Kidney (tissue), 14 donors: ENCODE results near the gene ATF7IP. TPM values are rescaled to one million over a fixed set of nuclear protein-coding genes. Genes with fewer than 3 reads are reported as not detected.

Source experiments
- DNase-seq, 5 donors: peaks; one replicate each; pipeline ENCODE4 v3.0.0-alpha.2; 2013 to 2020
- FAIRE-seq: peaks from 2 replicates; lab custom pipeline; 2012; peaks lifted over from hg19 to GRCh38; lab: Jason Lieb, UNC
- H3K27ac ChIP-seq, 2 donors: one replicate each; pipeline ENCODE4 v1.7.0; 2013; ENCODE audit warnings: low read depth in 2 of 2, low read length in 2 of 2, inconsistent platforms in 1 of 2
- H3K27me3 ChIP-seq: one replicate; pipeline ENCODE4 v1.7.1; 2013; ENCODE audit warnings: low read length, inconsistent platforms; ENCODE audit not compliant: control insufficient read depth, insufficient read depth
- H3K36me3 ChIP-seq, 3 donors: one replicate each; pipeline versions ENCODE4 v1.7.0 to v1.7.1; 2013; ENCODE audit warnings: low read length in 3 of 3, control low read depth in 1 of 3, inconsistent platforms in 1 of 3; ENCODE audit not compliant: insufficient read depth in 3 of 3, control insufficient read depth in 2 of 3
- H3K4me1 ChIP-seq, 3 donors: one replicate each; pipeline versions ENCODE4 v1.7.0 to v1.7.1; 2013; ENCODE audit warnings: low read length in 3 of 3, inconsistent platforms in 1 of 3, low read depth in 1 of 3; ENCODE audit not compliant: control insufficient read depth in 2 of 3, insufficient read depth in 2 of 3
- H3K4me3 ChIP-seq, 3 donors: one replicate each; pipeline versions ENCODE4 v1.7.0 to v1.8.1; 2013; ENCODE audit warnings: low read length in 3 of 3, control low read depth in 1 of 3, inconsistent platforms in 1 of 3
- H3K9ac ChIP-seq, 3 donors: one replicate each; pipeline versions ENCODE4 v1.7.0 to v1.7.1; 2013; ENCODE audit warnings: low read length in 3 of 3, control low read depth in 1 of 3, inconsistent platforms in 1 of 3
- H3K9me3 ChIP-seq, 3 donors: one replicate each; pipeline versions ENCODE4 v1.7.0 to v1.7.1; 2013; ENCODE audit warnings: low read length in 3 of 3, control low read depth in 1 of 3, inconsistent platforms in 1 of 3; ENCODE audit not compliant: control insufficient read depth in 2 of 3, insufficient read depth in 1 of 3
- intact Hi-C: fragments of 100-400 bp; cut with DNase I; formaldehyde crosslinking; loops from one replicate; pipeline ENCODE4 v1.11.1; 2022
- polyA plus RNA-seq: library from polyadenylated mRNA; stranded (reverse); fragments of 350-450 nt; fragmentation: Illumina TruSeq; extraction: RNeasy Lipid Tissue Mini Kit (QIAGEN cat#74804); gene quantifications from one replicate; pipeline ENCODE4 v1.2.3, GENCODE V29; 2014; ENCODE audit warnings: low read depth, low replicate concordance; ENCODE audit not compliant: insufficient read depth
- total RNA-seq: library from RNA; stranded (reverse); fragmentation: NEBNext Ultra II Directional; extraction: Animal tissue kit (Norgen Biotek cat#: 25700); gene quantifications from one replicate; pipeline ENCODE4 v1.2.1, GENCODE V29; 2021
- TF ChIP-seq, protein P1 (sequence below): IDR thresholded peaks from 3 replicates; pipeline ENCODE4 v1.5.1; 2012; ENCODE audit warnings: mild to moderate bottlenecking, moderate library complexity, borderline replicate concordance; ENCODE audit not compliant: insufficient read depth; ENCODE audit errors: extremely low read depth
- donor health status: control.
- donor health status: control.
- donor health status: control.
- donor health status: control.
- donor health status: control.
- donor health status: DM: yes; HTN: yes; CAD: no.
- donor health status: Normal renal cell carcinoma (clear cell type).

Gene ATF7IP
- total and polyA plus RNA-seq, 2 donors from 2014 or later, result 6.3 to 97.1 TPM

DNA sequence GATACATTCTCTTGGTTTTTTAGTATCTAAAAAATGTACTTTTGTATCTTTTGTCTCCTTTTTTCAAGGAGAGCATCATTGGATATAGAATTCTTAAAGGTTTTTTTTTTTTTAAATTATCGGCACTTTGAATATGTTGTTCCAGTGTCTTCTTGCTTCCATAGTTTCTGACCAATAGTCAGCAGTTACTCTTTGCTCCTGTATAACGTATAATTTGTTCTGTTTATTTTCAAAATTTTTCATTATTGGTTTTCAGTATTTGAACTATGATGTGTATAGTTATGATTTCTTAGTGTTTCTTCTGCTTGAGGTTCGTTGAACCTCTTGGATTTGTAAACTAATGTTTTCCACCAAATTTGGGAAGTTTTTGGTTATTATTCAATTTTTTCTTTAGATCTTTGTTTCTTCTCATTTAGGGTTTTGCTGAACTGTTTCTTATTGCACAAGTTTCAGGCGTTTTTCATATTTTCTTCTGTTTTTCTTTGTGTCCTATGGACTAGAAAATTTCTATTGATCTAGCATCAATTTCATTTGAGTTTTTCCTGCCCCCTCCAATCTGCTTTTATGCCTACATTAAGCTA lies 108.3 kb downstream of the ATF7IP start:
- FAIRE-seq (peak; percentile 47), DNase-seq (peak in 2 of 5 donors; percentile 18 to 22)
- Histone ChIP-seq H3K9ac (no peak overlapping the region), H3K9me3 (peaks cover 2 to 33% (median 17%) of the 10 kb centered on the region in 3 donors), H3K27ac (no peak overlapping the region), H3K4me3 (no peak overlapping the region), H3K27me3 (no peaks in the 10 kb centered on the region), H3K36me3 (peaks cover 0 to 41% (median 14%) of the 10 kb centered on the region in 3 donors), H3K4me1 (no peaks in the 10 kb centered on the region)
- intact Hi-C loops, result no loop called here
- TF ChIP-seq, protein P1, sequence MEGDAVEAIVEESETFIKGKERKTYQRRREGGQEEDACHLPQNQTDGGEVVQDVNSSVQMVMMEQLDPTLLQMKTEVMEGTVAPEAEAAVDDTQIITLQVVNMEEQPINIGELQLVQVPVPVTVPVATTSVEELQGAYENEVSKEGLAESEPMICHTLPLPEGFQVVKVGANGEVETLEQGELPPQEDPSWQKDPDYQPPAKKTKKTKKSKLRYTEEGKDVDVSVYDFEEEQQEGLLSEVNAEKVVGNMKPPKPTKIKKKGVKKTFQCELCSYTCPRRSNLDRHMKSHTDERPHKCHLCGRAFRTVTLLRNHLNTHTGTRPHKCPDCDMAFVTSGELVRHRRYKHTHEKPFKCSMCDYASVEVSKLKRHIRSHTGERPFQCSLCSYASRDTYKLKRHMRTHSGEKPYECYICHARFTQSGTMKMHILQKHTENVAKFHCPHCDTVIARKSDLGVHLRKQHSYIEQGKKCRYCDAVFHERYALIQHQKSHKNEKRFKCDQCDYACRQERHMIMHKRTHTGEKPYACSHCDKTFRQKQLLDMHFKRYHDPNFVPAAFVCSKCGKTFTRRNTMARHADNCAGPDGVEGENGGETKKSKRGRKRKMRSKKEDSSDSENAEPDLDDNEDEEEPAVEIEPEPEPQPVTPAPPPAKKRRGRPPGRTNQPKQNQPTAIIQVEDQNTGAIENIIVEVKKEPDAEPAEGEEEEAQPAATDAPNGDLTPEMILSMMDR, result no peak

DNA sequence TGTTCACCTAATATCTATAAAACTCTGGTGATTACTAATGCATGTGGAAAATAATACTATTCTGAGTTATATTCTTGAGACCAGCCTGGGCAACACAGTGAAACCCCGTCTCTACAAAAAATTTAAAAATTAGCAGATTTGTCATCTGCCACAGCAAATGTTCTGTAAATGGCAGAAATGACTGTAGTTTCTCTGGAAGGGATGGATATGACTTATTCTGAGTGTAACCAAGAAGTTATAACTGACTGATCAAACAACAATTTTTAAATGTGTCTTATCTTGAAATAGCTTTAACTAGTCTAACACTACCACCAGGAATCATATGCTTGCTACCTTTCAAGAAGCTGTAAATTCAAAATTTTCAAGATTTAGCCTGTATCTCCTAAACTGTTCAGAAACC lies 113.5 kb downstream of the ATF7IP start:
- Histone ChIP-seq H3K9me3 (peaks cover 0 to 16% (median 6%) of the 10 kb centered on the region in 3 donors), H3K27ac (no peak overlapping the region), H3K4me3 (no peak overlapping the region), H3K36me3 (peaks cover 18 to 61% (median 19%) of the 10 kb centered on the region in 3 donors), H3K4me1 (no peaks in the 10 kb centered on the region), H3K9ac (no peak overlapping the region), H3K27me3 (no peaks in the 10 kb centered on the region)
- DNase-seq, result no peak
- TF ChIP-seq, protein P1, result no peak
- intact Hi-C loops, result no loop called here
- FAIRE-seq, result no peak

DNA sequence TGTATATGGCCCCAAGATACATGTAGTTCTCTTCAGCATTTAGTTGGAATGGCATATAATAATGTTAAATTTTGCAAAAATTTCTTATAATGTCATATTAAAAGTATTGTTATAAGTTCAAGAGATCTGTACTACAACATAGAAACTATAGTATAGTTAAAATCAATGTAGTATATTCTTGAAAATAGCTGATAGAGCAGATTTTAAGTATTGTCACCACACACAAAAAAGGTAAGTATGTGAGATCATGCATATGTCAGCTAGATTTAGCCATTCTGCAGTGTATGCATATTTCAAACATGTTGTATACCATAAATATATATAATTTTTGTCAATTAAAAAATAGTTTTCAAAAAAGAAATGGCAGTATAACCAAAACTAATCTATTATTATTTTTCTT lies 115.7 kb downstream of the ATF7IP start:
- no peaks in the 10 kb centered on the region for H3K9me3 ChIP-seq
- TF ChIP-seq, protein P1, result no peak
- no peaks in the 10 kb centered on the region for H3K27me3 ChIP-seq
- H3K9ac ChIP-seq, result no peak overlapping the region
- no peak overlapping the region for H3K27ac ChIP-seq
- FAIRE-seq, result no peak
- intact Hi-C loops, result no loop called here
- H3K36me3 ChIP-seq, result peaks cover 24 to 69% (median 27%) of the 10 kb centered on the region in 3 donors
- no peak for DNase-seq
- H3K4me1 ChIP-seq, result no peaks in the 10 kb centered on the region
- H3K4me3 ChIP-seq, result no peak overlapping the region
